DND-41 (cell line): Measurements from ENCODE around the gene HDGF.

Experiments used
- ATAC-seq: fragments of 200-7000 bp; cut with Tn5 transposase; 3 replicates; pipeline ENCODE4 v1.9.1; 2021; ENCODE audit warnings: low read depth; ENCODE audit not compliant: insufficient read depth
- DNase-seq: peaks from one replicate; pipeline ENCODE4 v3.0.0-alpha.2; 2020
- H2AFZ ChIP-seq: 2 replicates; pipeline ENCODE4 v1.6.0; 2012; ENCODE audit warnings: low read depth, low read length
- H3K27ac ChIP-seq: 2 replicates; pipeline ENCODE4 v1.5.1; 2012; ENCODE audit warnings: low read length, inconsistent platforms
- H3K27me3 ChIP-seq: fragments of 200-600 bp; sonication (generic); 2 replicates; pipeline ENCODE4 v1.6.0; 2012; ENCODE audit warnings: low read length, mild to moderate bottlenecking, inconsistent platforms; ENCODE audit not compliant: insufficient read depth, poor library complexity
- H3K36me3 ChIP-seq: 2 replicates; pipeline ENCODE4 v1.5.1; 2012; ENCODE audit warnings: low read length, inconsistent platforms; ENCODE audit not compliant: insufficient read depth
- H3K4me1 ChIP-seq: 2 replicates; pipeline ENCODE4 v1.5.1; 2012; ENCODE audit warnings: mild to moderate bottlenecking, low read length; ENCODE audit not compliant: insufficient read depth
- H3K4me2 ChIP-seq: 2 replicates; pipeline ENCODE4 v1.6.0; 2012; ENCODE audit warnings: mild to moderate bottlenecking, moderate library complexity, low read length, inconsistent platforms; ENCODE audit not compliant: insufficient read depth
- H3K4me3 ChIP-seq, 2 experiments: fragments of 200-600 bp in 1 of 2; shearing (Covaris generic) in 1 of 2; 2 replicates each; pipeline ENCODE4 v1.5.1; 2012 to 2016; ENCODE audit warnings: inconsistent platforms in 2 of 2, low read length in 2 of 2, mild to moderate bottlenecking in 2 of 2, low read depth in 1 of 2, moderate library complexity in 1 of 2
- H3K79me2 ChIP-seq: 2 replicates; pipeline ENCODE4 v1.6.0; 2012; ENCODE audit warnings: low read length, inconsistent platforms; ENCODE audit not compliant: insufficient read depth
- H3K9ac ChIP-seq: 2 replicates; pipeline ENCODE4 v1.6.0; 2012; ENCODE audit warnings: low read depth, mild to moderate bottlenecking, inconsistent platforms, low read length, moderate library complexity
- H3K9me3 ChIP-seq: 2 replicates; pipeline ENCODE4 v1.5.1; 2012; ENCODE audit warnings: low read length, moderate library complexity, mild to moderate bottlenecking, inconsistent platforms; ENCODE audit not compliant: insufficient read depth, severe bottlenecking
- H4K20me1 ChIP-seq: 2 replicates; pipeline ENCODE4 v1.6.0; 2012; ENCODE audit warnings: low read length; ENCODE audit not compliant: insufficient read depth
- EZH2 ChIP-seq: IDR thresholded peaks from 3 replicates; pipeline ENCODE4 v1.6.1; 2012; ENCODE audit warnings: borderline replicate concordance, low read depth, mild to moderate bottlenecking, moderate library complexity, low read length, inconsistent platforms; ENCODE audit not compliant: severe bottlenecking
- TF ChIP-seq, protein P1 (sequence below): IDR thresholded peaks from 2 replicates; pipeline ENCODE4 v1.5.1; 2012; ENCODE audit warnings: borderline replicate concordance, low read length, moderate library complexity, mild to moderate bottlenecking; ENCODE audit not compliant: poor library complexity, severe bottlenecking; ENCODE audit errors: extremely low read depth

The HDGF gene

DNA sequence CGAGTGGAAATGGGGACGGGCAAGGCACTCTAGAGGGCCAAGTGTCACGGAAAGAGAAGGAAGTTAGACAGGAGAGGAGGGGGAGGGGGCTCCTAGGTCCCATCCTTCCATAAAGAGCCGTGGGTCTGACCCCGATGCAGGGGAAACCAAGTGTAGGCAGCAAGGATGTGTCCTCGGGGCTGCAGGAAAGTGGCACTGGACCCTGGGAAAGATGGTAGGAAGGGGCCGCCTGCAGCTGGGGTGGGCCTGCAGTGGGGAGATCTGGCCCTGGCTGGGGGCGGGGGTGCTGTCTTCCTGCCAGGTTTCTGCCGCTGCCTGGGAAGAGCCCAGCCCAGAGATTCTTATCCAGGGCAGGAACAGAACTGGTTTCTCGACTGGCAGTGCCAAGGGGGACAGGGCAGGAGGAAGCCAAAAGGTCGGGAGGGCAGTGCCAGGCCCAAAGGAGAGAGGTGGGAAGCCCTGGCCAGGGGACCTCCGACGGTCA, 59.0 kb downstream of the HDGF start:
- H3K4me1 ChIP-seq, result peaks cover 14% of the 10 kb centered on the region
- no peak for ATAC-seq
- no peak overlapping the region for H3K4me2 ChIP-seq

More for the DNA sequence above, 59.0 kb downstream of the HDGF start:
- Histone ChIP-seq H3K9ac (no peak overlapping the region), H4K20me1 (peaks cover 19% of the 10 kb centered on the region), H3K4me3 (no peak overlapping the region), H2AFZ (no peak overlapping the region), H3K27ac (no peak overlapping the region), H3K27me3 (peaks cover 47% of the 10 kb centered on the region), H3K79me2 (no peaks in the 10 kb centered on the region), H3K36me3 (no peaks in the 10 kb centered on the region), H3K9me3 (no peaks in the 10 kb centered on the region)
- no peak for DNase-seq
- TF ChIP-seq, protein P1, sequence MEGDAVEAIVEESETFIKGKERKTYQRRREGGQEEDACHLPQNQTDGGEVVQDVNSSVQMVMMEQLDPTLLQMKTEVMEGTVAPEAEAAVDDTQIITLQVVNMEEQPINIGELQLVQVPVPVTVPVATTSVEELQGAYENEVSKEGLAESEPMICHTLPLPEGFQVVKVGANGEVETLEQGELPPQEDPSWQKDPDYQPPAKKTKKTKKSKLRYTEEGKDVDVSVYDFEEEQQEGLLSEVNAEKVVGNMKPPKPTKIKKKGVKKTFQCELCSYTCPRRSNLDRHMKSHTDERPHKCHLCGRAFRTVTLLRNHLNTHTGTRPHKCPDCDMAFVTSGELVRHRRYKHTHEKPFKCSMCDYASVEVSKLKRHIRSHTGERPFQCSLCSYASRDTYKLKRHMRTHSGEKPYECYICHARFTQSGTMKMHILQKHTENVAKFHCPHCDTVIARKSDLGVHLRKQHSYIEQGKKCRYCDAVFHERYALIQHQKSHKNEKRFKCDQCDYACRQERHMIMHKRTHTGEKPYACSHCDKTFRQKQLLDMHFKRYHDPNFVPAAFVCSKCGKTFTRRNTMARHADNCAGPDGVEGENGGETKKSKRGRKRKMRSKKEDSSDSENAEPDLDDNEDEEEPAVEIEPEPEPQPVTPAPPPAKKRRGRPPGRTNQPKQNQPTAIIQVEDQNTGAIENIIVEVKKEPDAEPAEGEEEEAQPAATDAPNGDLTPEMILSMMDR, result no peak
- no peak for TF ChIP-seq EZH2
